ENCODE measurements around the gene GALNT18.

GALNT18 gene

DNA sequence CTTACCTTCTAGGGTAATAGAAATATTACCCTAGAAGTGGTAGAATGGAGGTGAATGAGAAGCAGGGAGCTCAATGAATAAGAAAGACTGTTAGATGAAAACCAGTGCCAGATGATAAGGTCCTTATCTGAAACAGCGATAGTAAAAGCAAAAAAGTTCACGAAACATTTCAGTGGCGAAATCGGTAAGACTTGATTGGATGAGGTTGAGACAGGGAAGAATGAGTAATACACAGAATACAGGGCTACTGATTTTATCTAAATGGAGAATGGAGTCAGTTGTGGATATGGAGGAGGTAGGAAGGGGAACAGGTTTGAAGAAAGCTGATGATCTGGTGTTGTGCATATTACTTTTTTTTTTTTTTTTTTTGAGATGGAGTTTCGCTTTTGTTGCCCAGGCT lies 96.5 kb downstream of the GALNT18 start:
- no peak for DNase-seq

DNA sequence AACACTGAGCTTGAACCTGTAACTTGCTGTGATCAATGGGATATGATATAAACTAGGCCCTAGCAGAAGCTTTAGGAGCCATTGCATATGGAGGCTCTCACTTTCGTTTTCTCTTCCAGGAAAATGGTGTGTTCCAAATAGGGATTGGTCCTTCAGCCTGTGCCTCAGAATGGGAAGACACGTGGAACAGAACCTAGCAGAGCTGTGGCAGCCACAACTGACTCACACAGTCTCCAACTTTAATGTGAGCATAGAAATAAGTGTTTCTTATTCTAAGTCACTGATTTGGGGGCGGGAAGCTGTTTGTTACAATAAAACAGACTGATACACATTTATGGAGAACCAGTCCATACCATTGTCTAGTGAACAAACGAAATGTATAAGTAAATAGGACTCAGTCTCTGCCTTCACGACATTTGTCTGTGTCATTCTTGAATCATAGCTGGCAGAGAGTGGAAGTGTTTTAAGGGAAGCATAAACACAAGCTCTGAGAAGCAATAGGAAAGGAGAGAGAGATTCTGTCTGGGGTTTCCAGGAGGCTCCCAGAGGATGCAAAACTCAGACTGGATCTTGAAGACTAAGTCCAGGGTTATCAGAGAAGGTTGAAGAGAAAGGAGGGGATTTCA lies 97.3 kb downstream of the GALNT18 start:
- DNase-seq = no peak

DNA sequence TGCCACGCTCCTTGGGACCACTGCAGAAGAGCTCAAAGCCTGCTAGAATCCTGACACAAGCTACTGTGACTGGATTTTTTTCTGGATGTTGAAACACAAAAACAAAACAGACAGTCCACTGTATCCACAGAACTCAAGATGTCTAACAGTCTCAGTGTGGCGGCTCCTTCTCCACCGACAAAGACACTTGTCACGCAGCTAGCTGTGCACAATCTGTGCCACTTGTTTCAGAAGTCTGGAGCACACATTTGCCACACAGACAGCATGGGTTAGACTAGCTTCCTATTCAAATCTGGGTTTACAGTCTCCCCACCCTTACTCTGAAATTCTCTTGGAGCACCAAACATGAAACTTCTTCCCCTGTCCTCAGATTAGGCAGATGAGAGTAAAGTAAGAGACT lies 99.2 kb downstream of the GALNT18 start:
- no peak for DNase-seq

DNA sequence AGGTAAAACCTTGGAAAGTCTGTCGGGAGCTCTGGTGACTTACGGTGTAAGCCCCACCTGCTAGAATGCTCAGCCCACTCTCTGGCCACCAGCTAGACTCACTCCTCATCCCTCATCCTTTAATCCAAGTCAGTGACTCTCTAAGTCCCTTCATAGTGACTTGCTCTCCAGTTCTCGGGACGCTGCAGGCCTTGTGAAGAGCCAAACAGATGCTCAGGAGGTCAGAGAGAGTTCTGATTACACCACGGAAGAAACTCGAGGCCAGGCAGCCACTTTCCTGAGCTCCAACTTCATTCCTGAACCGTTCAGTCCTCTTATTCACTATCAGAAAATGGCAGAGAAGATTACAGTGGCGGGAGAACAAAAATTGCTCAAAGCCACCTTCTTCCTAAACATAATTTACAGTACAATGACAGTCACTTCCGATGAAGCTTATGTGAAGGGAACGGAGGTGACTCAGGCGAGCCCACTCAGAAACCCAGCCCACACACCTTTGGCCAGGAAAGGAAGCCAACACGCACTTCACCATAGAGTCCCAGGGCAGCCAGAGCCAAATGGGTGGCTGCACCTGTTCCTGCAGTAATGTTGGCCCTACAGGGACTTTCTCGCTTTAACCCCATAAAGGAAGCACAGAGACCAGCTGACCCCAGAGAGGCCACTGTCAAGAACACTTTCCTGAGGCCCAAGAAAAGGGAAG lies 100.4 kb downstream of the GALNT18 start:
- DNase-seq = no peak

DNA sequence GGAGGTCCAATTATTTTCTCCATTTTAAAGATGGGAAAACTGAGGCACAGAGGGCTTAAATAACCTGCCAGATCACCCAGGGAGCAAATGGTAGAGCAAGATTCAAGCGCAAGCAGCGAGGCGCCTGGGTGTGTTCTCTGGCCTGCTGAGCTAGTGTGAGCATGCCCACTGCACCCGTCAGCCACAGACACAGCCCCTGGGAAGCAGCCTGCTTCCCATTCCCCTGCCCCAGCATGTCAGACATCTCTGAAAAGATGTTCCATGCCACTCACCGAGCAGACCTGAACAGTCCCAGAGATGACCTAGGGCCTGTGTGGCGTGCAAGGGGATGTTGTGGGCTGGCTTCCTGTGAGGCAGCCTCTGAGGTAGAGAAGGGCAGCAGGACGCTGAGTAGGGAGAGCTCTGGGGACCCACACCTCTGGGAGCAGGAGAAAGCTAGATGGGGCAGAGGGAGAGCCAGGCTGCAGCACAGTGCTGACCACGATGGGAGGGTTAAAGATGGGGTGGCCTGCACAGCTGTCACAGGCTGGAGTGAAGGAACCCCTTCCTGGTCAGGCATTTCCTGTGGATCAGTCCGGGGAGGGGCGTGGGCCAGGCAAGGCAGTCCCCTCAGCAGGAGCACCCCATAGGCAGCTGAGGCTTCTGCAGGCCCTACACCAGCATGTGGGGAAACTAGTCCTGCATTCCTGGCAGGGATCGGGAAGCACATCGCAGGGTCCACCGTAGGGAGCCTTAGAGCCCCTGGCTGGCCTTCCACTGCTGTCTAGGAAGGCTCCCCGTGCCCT lies 101.4 kb downstream of the GALNT18 start:
- no peak for DNase-seq

DNA sequence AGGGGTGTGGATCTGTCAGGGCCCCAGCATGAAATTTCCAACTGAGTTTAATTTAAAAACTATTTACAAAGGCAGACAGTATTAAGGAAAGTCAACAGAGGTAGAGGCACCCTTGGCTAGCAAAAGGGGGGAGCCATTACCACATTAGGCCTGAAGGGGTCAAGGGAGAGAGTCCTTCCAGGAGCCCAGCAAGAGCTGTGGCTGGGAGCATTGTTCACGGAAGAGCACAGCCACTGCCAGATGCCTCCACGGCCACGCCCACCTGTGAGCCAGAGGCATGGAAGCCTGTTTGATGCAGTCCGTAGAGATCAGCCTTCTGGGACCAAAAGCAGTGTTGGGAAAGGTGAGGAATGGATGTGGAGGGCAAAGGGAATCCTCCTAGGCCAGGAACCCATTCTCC lies 102.6 kb downstream of the GALNT18 start:
- no peak for DNase-seq

DNA sequence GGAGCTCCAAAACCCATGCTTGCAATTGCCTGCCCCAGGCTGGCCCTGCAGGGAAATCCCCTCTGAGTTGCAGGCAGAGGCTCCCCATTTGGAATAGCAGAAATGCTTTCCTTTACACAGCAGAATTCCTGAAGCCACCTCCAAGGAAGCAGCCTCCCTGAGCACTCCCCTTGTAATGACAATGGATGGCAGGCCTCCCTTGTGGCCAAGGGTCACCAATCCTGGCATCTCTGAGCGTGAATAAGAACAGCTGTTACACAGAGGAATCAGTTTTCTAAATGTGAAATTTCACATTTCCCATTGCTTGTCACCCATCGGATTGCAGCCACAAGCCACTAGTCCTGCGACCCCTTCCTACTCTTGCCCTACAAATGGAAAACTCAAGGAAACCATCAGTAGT lies 107.6 kb downstream of the GALNT18 start:
- no peak for DNase-seq

DNA sequence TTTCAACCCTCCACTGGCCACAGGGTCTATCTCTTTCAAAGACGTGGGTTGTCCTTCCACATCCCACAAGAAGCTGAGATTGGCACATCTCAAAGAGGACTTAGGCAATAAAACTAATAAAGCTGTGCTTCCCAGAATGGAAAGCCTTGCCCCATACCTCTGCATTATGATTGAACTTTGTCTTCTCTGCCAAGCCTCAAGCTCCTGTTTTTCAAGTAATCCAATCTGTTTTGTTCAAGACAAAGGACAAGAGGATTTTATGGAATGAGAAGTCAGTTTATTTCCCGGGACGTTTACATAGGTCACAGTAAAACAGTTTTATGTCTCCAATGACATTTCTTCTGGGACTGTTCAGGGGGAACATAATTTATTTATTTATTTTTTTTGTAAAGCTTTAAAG lies 108.4 kb downstream of the GALNT18 start:
- DNase-seq = no peak

DNA sequence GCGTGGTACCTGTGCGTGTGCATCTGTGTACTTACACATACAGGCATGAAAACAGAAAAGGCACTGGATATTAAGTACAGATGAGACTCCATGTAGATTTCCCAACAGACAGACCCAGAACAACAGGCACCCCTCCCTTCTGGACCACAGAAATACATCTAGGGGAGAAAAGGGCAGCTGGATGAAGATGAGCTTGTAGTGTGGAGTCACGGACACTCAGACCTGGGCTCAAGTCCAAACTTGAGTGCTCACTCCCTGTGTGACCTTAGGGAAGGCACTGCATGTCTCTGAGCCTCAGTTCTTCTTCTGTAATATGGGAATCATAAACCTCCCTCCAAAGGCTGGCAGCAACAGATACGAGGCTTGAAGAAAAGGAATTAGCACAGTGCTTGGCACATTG lies 108.9 kb downstream of the GALNT18 start:
- no peak for DNase-seq

DNA sequence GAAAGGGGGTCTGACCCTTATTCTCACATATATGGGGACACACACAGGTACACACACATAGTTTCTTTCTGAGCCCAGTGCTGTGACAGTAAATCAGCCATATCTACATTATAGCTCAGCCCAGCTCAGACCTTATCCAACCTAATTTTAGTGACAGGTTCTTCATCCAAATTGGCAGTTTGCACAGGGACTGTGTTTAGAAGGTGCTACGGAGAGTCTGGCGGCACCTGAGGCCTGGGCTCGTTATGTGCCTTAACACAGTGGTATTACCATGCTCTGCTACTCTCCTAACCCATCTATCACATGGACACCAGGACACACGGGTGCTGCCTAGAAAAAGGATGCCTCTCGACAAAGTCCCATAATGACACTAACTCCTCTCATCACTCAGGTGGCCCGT lies 109.3 kb downstream of the GALNT18 start:
- no peak for DNase-seq

DNA sequence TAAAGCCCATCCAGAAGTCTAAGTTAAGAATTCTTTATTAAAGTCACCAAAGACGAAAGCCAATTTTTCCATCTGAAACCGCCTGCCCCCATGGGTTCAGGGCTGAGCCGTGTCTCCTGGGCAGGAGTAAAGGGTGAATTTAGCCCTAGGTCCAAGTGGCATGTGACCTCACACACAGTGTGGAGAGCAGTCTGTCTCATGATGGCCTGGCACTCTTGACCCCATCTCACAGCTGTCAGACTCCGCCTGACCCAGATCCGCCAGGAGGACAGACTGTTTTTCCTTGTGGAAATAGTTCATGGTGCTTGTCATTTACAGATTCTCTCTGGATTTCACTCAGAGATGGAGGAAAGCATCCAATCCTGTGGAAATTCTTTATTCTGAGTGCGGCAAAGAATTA lies 109.7 kb downstream of the GALNT18 start:
- no peak for DNase-seq

DNA sequence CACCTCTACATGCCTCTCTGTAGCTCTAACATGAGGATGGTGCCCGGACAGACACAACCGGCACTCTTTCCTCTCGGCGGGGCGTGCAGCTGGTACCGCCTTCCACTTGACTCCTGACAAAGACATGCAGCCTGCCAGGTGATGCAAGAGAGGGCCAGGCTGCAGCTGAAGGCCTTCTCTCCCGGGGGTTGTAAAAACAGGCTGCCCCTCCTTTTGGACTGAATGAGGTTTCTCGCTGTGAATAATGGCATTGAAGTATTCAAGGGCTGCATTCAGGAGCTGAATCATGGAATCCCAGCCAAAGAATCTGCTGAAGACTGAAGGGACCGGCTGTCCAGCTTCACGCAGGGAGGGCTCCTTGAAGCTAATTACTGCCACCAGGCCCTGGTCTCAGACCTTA lies 110.9 kb downstream of the GALNT18 start:
- DNase-seq = peak; percentile 97

DNA sequence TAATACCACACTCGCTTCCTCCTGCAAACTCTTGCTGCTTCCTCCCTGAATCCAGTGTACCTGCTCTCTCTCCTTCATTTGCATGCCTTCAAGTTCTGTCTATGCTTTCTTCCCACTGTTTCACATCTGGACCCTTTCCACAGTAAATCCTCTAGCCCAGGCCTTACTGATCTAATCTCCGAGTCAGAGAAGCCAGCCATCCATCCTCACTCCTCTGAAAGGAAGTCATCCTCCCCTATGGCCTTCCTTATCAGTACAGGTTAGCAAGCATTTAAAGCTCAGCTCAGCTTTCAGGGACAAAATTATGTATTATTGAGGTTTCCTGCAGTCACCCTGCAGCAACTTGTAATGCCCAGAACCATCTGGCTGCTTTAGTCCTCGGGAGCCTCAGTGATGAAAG lies 116.1 kb downstream of the GALNT18 start:
- no peak for DNase-seq

DNA sequence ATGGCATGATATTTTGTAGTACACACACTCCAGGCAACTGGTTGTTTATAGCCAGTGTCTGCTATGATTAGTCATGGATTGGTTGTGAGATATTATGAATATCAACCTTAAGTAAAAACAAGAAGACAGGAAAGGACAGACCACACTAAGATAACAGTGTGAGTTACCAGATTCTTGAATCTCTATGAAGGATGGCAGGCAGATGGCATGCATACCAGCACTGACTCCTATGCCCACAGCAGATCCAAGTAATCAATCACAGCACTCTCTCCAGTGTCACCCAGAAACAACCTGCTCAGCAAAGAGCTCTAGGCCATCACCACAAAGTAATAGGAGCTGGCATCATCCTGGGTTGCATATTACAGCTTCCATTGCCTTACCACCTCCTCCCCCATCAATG lies 116.6 kb downstream of the GALNT18 start:
- no peak for DNase-seq

DNA sequence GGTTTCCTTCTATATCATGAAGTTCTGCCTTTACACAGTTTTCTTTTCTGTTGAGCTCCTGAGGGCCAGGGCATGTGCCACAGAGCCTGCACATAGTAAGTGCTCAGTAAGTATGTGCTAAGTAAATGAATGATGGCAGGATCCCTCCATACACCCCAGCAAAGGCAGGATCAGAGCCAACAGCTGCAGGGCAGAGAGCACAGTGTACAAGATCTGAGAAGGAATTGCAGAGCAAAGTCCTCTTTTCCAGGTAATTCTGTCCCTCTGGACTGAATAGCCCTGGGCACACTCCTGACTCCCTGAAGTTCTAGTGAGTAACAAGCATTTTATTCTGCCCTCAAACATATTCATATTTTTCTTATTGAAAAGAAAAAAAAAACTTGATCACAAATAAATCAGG lies 117.7 kb downstream of the GALNT18 start:
- no peak for DNase-seq

DNA sequence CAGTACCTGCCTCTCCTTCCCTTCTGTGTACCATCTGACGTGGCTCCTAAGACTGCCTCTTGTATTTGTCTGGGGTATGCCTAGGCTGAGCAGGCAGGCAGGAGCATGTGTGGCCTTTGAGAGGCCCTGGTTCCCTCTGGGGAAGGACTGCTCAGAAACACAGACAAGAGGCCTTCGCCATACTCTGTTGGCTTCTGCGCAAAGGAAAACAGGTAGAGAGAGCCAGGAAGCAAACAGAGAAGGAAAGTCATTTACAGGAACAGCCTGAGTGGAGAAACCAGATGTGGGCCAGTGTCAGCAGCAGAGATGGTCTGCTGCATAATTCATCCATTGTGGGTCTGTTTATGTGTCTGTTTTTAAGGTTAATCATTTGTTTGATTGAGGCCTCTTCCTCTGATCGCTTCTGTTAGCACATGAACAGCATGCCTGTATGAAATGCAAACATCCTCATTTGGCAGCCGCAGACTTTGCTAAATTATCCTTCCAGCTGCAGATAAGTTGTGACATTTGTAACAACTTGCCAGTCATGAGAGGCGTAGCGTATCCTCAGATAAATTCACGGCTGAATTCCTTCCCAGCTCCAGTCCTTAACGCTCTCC lies 119.4 kb downstream of the GALNT18 start:
- DNase-seq = peak; percentile 95

DNA sequence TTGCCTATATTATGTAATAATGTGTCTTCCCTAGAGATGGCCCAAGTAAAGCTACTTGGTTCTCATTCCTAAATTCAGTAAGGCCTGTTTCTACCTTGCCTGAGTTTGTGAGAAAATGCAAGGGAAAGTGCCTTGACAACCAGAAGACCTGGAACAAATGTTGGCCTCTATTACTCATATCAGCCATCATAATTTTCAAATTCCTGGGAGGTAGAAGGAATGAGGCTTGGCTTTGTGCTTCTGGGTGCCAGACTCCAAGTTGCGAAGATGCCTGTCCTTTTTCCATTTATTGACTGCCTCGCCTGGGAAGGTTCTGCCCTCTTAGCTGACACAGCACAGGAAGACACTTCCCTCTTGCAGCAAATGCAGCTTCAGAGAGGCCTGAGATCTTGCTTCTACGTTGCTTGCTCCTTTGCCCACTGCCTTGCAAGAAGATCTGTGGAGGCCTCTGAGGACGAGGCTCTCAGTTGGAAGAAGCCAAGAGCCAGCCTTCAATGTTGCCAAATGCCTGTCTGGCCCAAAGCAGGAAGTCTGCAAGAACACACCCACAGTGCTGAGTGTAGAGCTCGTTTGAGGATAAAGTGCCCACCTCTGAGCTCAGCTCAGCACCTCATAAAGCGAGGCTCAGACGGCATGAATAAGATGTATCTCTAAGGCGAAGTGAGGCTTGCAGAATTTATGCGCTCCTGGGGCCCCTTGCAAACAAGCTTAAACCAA lies 120.1 kb downstream of the GALNT18 start:
- peak; percentile 95 for DNase-seq

DNA sequence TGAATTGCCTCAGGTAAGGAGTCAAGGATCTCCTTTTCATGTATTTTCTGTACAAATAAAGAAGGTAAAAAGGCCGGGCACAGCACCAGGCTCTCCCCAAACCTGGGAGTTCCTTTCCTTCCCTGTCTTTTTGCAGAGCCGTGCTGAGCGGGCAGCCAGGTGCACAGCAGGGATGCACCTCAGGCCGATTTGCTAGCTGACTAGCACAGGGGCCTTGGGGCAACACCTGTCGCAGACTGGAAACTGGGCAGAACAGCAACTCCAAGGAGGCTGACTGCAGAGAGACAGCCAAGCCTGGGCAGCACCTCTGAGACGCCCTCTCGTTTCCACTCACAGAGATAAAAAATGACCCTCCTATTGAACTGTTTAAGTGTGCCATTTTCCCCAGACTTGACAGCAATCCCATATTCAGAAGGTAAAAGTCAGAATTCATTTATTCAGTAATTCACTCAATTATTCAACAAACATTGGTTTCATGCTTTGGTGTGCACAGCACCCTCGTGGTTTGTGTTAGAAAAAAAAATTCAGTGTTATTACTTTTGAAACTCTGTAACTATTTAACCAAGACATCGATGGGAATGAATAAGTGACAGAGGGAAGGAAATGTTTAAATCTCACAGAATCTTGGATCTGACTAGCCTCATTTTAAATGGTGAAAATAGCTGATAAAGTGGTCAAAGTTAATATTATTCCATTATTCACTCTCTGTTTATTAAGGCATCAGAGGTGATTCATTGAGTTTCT lies 120.9 kb downstream of the GALNT18 start:
- peak; percentile 34 for DNase-seq

DNA sequence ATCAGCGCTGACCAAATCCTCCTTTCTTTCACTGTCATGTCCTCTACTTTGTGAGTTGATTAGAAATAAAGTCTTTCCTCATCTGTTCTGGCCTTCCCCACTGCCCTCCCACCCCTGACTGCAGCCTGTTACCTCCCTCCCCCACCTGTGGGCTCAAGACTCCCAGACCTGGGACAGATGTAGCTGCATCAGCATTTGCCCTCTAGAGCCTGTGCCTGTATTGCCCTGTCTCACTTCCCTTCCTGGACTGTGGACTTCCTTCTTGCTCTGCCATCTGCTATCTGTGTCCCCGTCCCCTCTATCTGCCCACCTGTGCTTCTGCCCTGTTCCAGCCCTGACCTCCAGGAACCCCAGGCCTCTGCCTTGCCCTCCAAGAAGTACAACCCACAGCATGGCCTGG lies 122.5 kb downstream of the GALNT18 start:
- DNase-seq = no peak

DNA sequence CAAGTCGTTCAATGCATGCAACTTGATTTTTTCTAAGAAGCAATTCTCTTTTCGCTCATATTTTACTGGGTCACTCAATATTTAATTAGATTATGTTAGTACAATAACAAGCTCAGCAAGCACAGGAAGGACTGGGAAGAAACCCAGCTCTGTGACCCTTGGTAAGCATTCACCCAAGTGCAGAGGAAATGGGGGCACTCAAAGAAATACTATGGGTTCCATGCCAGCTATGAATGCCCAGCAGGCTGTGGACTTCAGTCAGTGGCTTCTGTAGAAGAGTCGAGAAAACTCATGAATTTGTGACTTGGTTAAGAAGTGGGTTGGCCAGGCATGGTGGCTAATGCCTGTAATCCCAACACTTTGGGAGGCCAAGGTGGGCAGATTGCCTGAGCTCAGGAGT lies 123.6 kb downstream of the GALNT18 start:
- DNase-seq = no peak

DNA sequence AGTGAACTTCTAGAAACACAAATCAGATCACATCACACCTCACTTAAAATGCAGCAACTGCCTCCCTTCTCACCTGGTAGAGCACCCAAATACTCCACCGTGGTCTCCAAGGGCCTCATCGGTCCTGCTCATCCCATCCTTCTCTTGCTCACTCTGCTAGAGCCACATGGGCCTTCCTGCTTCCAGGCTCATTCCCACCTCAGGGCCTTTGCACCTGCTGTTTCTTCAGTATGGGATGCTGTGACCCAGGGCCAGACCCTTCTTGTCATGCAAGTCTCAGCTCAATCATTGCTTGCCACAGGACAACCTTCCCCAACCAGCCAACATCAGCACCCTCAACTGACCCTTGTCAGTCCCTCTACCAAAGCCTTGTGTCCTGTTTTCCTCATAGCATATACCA lies 124.9 kb downstream of the GALNT18 start:
- no peak for DNase-seq

DNA sequence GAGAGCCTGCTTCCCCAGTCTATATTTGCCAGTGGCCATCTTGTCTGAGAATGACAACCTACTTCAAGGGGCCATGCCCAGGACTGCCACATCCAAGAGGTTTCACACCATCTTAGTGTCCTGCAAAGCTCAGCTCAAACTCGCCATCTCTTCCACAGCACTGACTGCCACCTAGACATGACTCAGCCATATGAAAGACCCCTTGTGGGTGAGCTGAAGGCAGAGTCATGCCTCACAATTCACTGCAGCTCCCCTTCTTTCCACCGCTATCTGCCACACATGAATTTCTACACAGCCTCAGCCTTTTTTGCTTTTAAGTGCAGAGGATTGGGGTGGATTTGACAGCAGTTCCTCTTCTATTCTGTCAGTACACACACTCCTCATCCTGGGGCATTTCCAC lies 127.5 kb downstream of the GALNT18 start:
- no peak for DNase-seq

Data from DMS79 (cell line).